Upper lobe of right lung (tissue), 1 donor: Measurements from ENCODE around the gene MLYCD. TPM values are rescaled to one million over a fixed set of nuclear protein-coding genes. Genes with fewer than 3 reads are reported as not detected.

Source experiments
- ATAC-seq: fragments of 200-7000 bp; cut with Tn5 transposase; one replicate; pipeline ENCODE4 v1.9.1; 2020; ENCODE audit warnings: mild to moderate bottlenecking, moderate library complexity
- DNase-seq: peaks from one replicate; pipeline ENCODE4 v3.0.0-alpha.2; 2020
- H3K27ac ChIP-seq: fragments of 200-600 bp; one replicate; pipeline ENCODE4 v1.8.0; 2022
- H3K27me3 ChIP-seq: fragments of 200-600 bp; one replicate; pipeline ENCODE4 v1.8.0; 2022; ENCODE audit warnings: mild to moderate bottlenecking
- H3K36me3 ChIP-seq: fragments of 200-600 bp; one replicate; pipeline ENCODE4 v1.8.0; 2022
- H3K4me1 ChIP-seq: fragments of 200-600 bp; one replicate; pipeline ENCODE4 v1.8.0; 2022
- H3K4me3 ChIP-seq: fragments of 200-600 bp; one replicate; pipeline ENCODE4 v1.8.0; 2022; ENCODE audit warnings: mild to moderate bottlenecking
- H3K9me3 ChIP-seq: fragments of 200-600 bp; one replicate; pipeline ENCODE4 v1.8.0; 2022
- intact Hi-C: fragments of 100-400 bp; cut with DNase I; formaldehyde crosslinking; loops from one replicate; pipeline ENCODE4 v1.11.0; 2022
- total RNA-seq: library from RNA; stranded (reverse); fragmentation: NEBNext Ultra II Directional; extraction: Animal tissue kit (Norgen Biotek cat#: 25700); gene quantifications from one replicate; pipeline ENCODE4 v1.2.1, GENCODE V29; 2021
- TF ChIP-seq, protein P1 (sequence below): fragments of 200-600 bp; IDR thresholded peaks from one replicate; pipeline ENCODE4 v1.8.0; 2022; ENCODE audit warnings: antibody characterized with exemption
- donor health status: DM: no; HTN: yes; CAD: no; lungs with severe emphysema.

MLYCD gene
- total RNA-seq, 1 donor from 2014 or later, result 9.7 TPM

DNA sequence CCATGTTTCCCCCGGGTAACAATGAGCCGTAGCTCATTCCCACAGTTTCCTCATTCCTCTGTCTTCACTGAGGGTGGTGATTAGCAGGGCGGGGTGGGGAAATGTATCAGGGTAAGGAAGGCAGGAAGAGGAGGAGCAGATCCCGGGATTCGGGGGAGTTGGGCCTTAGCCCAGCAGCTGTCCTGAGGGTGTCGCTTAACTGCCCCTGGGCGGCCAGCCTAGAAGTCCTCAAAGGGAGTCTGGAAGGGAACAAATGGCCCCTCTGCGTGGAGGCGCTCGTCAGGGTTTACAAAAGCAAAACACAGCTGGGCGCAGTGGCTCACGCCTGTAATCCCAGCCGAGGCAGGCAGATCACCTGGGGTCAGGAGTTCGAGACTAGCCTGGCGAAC lies 14.3 kb downstream of the MLYCD start:
- peaks cover 5% of the 10 kb centered on the region for H3K4me1 ChIP-seq
- peak overlapping the region; percentile 59 for H3K27ac ChIP-seq
- intact Hi-C loops, result no loop called here
- TF ChIP-seq, protein P1, sequence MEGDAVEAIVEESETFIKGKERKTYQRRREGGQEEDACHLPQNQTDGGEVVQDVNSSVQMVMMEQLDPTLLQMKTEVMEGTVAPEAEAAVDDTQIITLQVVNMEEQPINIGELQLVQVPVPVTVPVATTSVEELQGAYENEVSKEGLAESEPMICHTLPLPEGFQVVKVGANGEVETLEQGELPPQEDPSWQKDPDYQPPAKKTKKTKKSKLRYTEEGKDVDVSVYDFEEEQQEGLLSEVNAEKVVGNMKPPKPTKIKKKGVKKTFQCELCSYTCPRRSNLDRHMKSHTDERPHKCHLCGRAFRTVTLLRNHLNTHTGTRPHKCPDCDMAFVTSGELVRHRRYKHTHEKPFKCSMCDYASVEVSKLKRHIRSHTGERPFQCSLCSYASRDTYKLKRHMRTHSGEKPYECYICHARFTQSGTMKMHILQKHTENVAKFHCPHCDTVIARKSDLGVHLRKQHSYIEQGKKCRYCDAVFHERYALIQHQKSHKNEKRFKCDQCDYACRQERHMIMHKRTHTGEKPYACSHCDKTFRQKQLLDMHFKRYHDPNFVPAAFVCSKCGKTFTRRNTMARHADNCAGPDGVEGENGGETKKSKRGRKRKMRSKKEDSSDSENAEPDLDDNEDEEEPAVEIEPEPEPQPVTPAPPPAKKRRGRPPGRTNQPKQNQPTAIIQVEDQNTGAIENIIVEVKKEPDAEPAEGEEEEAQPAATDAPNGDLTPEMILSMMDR, result no peak
- H3K9me3 ChIP-seq, result no peaks in the 10 kb centered on the region
- H3K4me3 ChIP-seq, result no peak overlapping the region
- peaks cover 84% of the 10 kb centered on the region for H3K36me3 ChIP-seq
- DNase-seq, result no peak
- ATAC-seq, result peak; percentile 75
- no peaks in the 10 kb centered on the region for H3K27me3 ChIP-seq

DNA sequence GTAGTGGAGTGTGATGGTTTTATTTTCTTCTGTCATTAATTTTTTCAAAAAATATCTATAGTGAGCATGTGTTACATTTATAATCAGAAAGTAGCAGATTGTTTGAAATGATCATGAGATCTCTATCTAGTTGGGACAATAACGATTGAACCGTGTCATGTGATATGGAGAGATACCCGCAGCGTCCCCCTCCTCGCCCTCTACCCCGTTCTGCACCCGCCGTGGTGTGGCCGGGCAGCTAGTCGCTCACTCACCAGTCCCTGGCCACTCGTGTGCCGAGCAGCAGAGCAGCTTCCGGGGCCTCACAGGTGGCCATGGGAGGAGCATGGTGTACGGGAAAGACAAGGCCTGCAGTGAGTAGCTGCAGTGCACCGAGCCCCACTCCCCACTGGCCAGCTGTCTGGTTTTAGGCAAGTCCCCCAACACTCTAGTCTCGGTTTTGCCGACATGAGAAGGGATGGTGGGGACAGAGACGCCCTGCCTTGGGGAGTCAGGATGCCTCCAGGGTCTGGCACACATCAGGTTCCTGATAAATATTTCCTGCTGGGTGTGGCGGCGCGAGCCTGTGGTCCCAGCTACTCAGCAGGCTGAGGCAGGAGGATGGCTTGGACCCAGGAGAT lies 15.3 kb downstream of the MLYCD start:
- Histone ChIP-seq H3K36me3 (peaks cover 84% of the 10 kb centered on the region), H3K27ac (no peak overlapping the region), H3K27me3 (no peaks in the 10 kb centered on the region), H3K4me3 (no peak overlapping the region), H3K9me3 (no peaks in the 10 kb centered on the region), H3K4me1 (peaks cover 5% of the 10 kb centered on the region)
- no peak for ATAC-seq
- no peak for DNase-seq
- TF ChIP-seq, protein P1, result no peak
- intact Hi-C loops, result no loop called here

DNA sequence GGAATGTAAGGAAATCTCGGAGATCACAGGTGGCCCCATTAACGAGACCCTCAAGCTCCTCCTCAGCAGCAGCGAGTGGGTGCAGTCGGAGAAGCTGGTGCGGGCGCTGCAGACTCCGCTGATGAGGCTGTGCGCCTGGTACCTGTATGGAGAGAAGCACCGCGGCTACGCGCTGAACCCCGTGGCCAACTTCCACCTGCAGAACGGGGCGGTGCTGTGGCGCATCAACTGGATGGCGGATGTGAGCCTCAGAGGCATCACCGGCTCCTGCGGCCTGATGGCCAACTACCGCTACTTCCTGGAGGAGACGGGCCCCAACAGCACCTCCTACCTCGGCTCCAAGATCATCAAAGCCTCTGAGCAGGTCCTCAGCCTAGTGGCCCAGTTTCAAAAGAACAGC lies 16.2 kb downstream of the MLYCD start:
- TF ChIP-seq, protein P1, result no peak
- Histone ChIP-seq H3K9me3 (no peaks in the 10 kb centered on the region), H3K4me1 (peaks cover 5% of the 10 kb centered on the region), H3K27me3 (no peaks in the 10 kb centered on the region), H3K36me3 (peaks cover 76% of the 10 kb centered on the region), H3K4me3 (no peak overlapping the region), H3K27ac (no peak overlapping the region)
- ATAC-seq (no peak), DNase-seq (no peak)
- intact Hi-C loops, result no loop called here

DNA sequence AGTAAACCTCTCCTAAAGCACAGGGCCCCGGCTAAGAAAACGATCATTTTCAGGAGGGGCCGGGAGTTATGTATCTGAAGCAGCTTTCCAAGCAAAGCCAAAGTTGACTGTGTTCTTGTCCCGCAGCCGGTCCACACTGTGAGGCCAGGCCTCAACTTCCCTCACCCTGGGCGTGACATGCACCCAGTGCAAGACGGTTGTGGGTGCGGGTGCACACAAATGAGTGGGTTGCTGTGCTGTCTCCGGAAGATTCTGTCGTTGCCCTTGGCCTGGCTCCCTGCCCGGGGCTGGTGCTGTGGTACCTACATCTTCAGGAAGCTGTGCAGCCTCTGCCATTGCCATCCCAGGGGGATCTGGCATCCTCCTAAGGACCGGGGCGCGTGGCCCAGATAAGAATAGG lies 16.6 kb downstream of the MLYCD start:
- DNase-seq (no peak), ATAC-seq (no peak)
- Histone ChIP-seq H3K4me1 (peaks cover 5% of the 10 kb centered on the region), H3K36me3 (peaks cover 72% of the 10 kb centered on the region), H3K27ac (no peak overlapping the region), H3K4me3 (no peak overlapping the region), H3K27me3 (no peaks in the 10 kb centered on the region), H3K9me3 (no peaks in the 10 kb centered on the region)
- intact Hi-C loops, result no loop called here
- TF ChIP-seq, protein P1, result no peak

DNA sequence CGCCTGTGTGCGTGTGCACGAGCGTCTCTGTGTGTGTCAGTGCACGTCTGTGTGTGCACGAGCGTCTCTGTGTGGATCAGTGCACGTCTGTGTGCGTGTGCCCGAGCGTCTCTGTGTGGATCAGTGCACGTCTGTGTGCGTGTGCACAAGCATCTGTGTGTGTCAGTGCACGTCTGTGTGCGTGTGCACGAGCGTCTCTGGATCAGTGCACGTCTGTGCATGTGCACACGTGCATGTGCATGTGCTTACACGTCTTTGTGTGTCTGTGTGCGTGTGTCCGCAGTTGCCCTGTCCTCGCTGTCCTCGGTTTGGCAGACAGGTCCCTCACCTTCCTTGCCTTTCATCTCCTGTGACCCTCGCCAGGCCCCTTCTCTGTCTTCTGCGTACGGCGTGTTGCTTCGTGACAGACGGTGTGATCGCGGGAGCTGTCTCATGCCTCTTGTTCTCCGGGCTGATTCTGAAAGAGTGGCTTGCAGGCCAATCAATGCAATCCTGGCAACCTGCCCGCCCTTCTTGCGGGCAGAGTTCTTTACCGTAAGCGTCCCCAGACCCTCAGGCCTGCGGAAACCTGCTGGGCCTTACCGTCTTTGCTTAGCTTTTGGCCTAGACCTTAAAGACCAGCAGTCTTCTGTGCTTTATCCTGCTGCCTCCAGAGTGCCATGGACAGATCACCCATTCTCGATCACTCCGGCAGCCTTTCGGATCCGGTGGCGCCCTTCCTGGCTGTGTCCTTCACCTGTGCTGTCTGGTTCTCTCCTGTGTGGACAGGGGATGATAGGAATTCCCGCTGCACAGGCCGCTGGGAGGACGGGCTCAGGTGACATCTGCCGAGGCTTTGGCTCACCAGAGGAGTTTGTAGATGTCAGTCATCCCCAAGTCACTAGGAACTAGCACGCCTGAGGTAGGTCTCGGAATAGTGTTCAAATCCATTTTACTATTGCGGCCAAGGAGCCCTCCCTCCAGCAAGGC lies 18.5 kb downstream of the MLYCD start:
- TF ChIP-seq, protein P1, result no peak
- no peaks in the 10 kb centered on the region for H3K9me3 ChIP-seq
- no peaks in the 10 kb centered on the region for H3K27me3 ChIP-seq
- no peak for ATAC-seq
- intact Hi-C loops, result no loop called here
- DNase-seq, result peak; percentile 40
- H3K4me1 ChIP-seq, result peaks cover 5% of the 10 kb centered on the region
- H3K36me3 ChIP-seq, result peaks cover 54% of the 10 kb centered on the region
- H3K27ac ChIP-seq, result no peak overlapping the region
- no peak overlapping the region for H3K4me3 ChIP-seq
